GM21786 (cell line): ENCODE results near the gene CBARP.

Experiments used
- ATAC-seq: cut with Tn5 transposase; IDR thresholded peaks from one replicate; pipeline ENCODE4 v1.9.1; 2021; ENCODE audit not compliant: unreplicated experiment

CBARP gene

DNA sequence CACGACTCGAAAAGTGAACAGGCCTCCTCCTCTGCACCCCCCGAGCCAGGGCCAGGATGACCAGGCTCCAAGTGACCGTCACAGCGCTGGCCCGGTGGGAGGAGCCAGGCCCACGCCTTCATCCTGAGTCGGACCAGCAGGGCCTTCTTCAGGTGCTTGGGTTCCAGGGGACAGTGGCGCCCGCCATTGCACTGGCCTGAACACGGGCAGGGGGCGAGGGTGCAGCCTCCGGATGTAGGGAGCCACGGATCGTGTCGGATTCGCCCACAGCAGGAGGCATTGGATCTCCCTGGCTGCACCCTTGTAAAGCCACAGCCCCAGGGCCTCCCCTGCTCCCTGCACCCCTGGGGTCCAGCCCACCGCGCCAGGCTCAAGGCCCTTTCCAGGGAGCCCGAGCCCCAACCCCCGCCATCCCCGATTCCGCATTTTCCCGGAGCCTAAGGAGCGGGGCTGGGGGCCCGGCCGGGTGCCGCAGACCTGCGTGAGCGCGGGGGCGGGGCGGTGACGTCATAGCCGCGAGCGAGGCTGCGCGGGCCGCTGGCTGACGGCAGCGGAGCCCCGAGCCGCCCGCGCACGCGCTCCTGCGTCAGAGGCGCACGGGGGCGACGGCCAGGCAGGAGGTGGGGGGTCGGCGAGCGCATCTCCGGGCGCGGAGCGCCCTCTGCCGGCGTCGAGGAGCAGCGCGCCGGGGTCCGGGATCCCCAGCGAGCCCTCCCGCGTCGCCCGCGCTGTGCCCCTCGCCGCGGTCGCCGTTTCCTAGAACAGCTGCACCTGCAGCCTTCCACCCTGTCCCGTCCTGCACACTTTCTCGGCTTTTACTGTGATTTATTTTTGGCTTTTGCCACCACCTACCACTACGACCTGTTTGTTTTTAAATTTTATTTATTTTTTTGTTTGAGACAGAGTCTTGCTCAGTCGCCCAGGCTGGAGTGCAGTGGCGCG, 2.3 kb upstream of the CBARP start:
- ATAC-seq: no peak

DNA sequence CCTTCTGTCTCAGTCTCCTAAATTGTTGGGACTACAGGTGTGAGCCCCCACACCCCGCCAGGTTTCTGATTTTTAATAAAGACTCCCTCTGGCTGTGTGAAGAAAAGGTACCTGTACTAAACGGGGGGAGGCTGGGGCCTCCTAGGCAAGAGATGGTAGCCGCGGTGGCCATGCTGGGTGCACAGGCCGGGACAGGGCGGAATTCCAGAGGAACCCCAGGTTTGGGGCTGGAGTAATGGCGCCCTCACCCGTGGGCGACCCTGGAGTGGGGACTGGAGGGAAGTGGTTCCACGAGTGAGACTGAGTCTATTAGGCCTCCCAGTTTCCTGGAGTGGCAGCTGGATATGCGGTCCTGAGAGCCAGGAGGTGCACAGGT, 1.6 kb upstream of the CBARP start:
- ATAC-seq: no peak

DNA sequence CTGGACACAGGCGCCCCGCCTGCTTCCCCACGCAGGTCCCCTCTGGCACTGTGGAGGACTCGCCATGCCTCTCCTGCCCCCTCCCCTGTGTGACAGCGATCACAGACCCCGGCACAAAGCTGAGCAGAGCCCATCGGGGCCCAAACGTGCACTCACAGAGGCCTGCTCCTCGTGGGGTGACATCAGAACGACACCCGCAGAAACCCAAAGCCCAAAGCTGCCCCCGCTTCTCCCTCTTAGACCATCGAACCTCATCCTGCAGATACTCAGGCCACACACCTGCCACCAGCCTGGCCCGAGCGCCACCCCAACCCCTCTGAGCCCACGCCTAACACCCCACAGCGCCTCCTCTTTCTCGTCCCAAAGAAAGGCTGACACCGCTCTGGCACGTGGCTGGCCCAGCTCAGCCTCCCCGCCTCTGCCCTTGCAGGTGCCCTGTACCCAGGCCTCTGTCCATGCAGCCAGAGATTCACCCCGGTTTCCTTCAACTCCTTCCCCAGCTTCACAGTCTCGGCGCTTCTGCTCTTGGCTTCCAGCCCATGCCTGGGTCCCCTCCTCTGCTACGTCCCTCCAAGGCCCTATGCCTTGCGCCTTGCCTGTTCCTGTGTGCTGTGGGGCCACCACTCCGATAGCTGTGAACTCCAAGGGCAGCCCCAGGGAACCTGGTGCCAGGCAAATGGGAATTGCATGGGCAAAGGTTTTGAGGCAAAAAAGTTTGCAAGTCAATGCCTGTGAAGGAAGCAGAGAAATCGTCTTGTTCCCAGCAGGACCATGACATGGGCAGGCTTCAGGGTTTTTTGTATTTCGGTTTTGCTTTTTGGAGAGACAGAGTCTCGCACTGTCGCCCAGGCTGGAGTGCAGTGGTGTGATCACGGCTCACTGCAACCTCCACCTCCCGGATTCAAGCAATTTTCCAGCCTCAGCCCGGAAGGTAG, 831 bp upstream of the CBARP start:
- no peak for ATAC-seq

DNA sequence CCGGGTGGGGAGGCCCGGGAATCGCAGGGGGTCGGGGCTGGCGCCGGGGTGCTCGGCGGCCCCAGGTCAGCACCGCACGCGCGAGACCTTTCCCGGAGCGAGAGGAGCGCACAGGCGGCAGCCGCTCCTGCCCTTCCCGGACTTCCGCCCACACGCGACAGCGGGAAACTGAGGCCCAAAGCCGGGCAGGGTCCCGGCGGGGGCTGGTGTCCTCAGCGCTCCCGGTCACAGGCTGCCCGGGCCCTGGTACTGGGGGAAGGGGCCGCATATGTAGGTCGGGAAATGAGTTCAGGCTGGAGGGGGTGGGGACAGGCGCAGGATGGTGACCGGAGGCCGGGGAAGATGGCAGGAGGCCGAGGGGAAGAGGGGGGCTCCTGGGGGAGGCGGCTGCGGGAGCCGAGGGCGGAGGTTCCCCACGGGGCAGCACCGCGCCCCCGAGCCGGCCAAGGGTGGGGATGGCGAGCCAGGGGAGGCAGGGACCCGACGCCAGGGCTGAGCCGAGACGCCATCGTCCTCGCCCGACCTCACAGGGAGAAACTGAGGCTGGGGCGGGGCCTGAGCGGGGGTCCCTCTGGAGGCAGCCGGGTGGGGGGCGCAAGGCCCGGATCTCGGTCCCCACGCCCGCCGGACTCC, 662 bp downstream of the CBARP start:
- no peak for ATAC-seq

DNA sequence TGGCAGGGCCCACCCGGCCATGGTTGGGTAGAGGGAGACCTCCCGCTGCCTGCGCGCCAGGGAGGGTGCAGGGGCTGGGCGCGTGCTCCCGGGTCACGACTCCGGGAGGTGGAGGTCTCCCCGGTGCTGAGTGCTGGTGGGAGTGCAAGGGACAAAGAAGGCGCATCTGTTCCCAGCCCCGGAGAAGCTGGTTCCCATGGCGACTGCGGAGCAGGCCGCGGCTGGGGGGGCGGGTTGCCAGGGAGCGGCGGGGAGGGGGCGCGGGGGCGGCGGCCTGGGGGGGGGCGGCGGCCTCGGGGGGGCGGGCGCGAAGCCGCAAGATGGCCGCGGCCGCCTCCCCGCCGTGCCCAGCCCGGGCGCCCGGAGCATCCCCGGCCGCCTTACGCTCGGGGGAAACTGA, 1.2 kb downstream of the CBARP start:
- no peak for ATAC-seq

DNA sequence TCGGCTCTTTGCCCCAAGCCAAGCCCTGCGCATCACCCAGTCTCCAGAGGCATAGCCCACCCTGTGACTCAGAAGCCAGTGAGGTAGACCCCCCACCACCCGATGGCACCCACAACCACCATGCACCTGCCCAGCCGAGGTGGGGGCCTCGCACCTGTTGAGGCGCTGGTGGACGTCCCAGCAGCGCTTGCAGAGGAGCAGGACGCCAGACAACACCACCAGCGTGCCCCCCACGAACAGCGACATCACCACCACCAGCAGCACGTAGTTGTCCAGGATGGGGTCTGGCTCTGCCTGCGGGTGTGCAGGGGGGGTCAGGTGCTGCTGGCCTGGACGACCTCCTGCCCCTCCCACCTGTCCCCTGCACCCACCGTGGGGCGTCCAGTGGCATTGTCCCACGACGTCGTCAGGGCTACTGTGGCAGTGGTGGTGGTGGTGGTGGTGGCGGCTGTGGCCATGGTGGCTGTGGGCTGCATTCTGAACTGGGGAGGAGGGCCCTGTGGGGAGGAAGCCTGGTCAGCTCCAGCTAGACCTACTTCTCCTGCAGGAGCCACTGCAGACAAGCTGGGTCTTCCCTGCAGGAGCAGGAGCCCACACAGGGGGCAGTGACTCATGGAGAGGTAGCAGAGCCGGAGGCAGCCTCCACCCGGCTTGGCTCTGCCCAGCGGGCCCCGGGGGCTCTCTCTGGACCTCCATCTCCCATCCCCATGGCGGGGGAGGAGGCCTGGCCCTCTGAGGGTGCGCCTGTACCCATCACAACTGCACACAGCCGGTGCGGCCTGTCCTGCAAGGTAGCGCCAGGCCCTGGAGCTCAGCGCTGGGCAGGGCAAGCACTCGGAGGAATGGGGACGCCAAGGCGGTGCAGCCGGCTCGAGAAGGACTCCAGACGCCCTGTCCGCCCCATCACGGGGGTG, 1.9 kb downstream of the CBARP start:
- ATAC-seq: no peak

DNA sequence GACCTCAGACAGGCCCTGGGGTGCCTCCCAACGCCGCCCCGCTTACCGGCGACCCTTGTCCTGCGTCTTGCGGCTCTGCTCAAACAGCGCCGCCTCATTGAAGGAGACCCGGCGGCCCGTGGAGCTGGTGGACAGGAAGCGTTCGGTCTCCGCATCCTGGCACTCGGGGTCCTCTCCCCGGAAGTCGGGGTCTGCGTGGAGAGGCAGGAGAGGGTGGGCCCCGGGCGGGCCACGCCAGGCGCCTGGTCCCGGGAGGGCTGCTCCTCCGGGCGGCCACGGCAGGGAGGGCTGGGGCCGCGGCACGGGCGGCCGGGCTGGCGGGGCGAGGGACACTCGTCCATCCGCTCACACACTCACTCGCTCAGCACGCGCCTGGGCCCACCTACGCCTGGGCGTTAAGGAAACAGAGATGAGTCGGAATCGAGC, 2.8 kb downstream of the CBARP start:
- no peak for ATAC-seq

DNA sequence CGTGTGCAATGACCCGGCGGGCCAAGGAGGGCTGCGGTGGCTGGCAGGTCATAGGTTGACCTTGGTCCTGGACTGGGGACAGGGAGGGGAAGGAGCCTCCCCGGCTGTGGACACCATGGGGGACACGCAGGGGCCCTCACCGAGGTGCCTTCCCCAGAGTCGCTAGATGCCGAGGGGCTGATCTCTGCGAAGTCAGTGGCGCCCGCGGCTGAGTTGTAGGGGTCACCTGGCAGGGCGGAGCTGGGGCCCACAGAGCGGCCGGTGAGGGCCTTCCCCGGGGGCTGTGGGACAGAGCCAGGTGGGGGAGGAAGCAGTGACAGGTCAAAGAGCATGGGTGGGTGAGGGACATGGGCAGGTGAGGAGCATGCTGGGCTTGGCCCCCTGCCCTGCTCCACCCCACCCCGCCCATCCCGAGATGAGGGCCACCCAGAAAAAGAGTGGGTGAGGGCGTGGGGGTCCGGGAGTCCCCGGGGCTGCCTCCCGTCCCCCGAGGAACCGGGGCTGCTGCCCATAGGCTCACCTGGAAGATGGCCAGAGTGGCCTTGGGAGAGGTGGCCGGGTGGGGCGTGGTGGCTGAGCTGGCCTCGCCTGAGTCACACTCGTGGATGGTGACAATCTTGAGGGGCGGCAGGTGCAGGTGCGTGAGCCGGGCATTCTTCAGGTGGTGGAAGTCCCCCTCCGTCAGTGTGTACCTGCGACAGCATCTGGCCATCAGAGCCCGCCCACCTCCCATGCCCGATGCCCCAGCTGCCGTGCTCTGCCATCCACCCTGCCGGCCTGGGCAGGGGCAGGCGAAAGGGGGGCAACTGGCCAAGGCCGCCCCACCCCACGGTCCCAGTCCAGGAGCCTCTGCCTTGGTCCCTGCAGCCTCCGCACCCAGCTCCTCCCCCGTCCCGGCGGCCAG, 3.5 kb downstream of the CBARP start:
- no peak for ATAC-seq

DNA sequence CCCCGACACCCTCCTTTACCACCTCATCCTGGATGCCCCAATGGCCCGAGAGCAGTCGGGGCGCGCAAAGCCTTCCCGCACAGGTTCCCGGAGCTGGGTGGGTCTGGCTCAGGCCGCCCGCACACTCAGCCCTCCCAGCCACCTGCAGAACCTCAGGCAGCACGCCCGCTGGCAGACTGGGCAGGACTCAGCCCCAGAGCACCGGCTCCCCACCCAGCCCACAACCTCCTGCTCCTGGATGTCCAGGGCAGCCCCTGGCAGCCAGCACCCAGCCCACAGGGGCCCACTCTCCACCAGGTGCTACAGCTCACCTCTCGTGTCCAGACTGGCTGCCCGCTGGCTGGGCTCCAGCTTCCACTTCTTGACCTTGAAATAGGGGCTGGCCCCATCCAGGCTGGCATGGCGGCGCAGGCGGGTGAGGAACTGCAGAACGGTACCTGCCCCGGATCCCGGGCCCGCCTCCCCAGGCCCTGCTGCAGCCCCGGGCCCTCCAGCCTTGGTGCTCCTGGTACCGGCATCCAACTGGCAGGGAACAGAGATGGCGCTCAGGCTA, 4.6 kb downstream of the CBARP start:
- no peak for ATAC-seq

DNA sequence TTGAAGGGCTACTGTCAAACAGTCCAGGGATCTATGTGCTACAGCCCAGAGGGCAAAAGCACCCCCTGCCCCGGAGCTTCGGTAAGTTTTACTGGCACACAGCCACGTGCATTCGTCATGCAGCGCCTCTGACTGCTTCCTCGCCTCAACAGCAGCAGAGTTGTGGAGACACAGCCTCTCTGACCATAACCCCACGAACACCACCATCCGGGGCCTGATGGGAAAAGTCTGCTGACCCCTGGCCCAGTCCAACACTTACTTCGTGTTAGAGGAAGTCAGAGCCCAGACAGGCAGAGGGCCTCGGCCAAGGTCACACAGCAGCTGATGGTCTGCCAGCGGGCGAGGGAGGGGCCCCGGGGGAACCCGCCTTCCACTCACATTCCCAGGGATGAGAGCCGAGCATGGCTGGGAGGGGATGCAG, 5.1 kb downstream of the CBARP start:
- ATAC-seq: no peak

DNA sequence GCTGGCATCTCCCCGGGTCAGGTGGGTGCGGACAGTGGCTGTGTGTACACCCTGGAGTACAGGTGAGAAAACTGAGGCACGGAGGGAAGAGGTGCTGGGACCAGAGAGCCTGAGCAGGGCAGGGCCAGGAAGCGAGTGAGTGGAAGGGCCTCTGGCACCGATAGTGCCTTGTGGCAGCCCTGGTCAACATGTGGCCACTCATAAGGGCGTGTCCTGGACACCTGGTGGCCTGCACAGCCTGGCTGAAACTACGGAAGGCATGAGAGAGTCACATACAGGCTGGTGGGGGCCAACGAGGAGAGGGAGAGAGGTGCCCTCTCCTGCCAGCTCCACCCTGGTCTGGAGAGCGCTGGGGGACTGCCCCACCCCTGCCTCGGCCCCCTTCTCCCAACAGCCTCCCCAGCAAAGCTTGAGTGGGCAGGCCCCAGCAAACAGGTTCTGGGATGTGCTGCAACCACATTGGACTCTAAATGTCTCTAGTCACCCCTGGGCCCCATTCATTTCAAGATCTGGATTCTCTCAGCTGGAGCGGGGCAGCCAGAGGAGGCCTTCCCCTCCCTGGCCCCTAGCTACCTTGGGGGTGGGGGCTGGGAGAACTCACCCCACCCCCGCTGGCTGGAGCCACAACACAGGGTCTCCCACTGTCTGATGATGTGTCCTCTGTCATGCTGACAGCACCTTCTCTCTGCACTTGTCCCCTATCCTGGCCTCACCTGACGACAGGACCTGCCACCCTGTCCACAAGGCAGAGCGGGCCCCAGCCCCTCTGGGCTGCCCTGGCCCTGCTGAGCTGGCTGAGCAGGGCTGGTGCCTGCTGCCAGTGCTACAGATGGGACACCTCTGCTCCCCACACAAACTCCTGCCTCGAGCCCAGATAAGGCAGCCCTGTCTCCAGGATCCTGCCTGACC, 5.8 kb downstream of the CBARP start:
- no peak for ATAC-seq

DNA sequence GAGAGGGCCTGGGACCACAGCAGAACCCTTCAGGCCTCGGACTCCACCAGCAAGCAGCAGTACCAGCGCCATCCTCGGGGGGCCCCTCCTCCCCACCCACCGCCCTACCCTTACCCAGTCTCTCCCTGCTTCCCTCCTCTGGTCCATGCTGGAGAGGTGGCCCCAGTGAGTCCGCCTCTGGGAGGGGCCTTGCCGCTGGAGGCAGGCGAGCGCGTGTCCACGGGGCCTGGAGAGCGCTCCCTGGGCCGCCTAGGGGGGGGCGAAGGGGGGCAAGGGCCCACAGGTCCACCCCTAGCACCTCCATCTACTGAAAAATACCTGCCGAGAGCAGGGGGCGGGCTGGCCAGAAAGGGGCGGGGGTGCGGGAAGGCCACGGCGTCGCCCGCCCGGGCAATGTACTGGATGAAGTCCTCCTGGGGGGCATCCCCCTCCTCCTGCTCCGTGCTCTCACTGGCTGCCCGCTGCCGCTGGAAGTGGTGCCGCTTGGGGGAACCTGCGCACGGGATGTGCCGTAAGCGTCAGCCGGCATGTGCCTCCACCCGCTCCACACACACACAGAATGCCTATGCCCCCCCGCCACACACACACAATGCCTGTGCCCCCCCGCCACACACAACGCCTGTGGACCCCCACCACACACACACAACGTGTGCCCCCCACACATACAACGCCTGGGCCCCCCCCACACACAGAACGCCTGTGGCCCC, 6.9 kb downstream of the CBARP start:
- no peak for ATAC-seq

DNA sequence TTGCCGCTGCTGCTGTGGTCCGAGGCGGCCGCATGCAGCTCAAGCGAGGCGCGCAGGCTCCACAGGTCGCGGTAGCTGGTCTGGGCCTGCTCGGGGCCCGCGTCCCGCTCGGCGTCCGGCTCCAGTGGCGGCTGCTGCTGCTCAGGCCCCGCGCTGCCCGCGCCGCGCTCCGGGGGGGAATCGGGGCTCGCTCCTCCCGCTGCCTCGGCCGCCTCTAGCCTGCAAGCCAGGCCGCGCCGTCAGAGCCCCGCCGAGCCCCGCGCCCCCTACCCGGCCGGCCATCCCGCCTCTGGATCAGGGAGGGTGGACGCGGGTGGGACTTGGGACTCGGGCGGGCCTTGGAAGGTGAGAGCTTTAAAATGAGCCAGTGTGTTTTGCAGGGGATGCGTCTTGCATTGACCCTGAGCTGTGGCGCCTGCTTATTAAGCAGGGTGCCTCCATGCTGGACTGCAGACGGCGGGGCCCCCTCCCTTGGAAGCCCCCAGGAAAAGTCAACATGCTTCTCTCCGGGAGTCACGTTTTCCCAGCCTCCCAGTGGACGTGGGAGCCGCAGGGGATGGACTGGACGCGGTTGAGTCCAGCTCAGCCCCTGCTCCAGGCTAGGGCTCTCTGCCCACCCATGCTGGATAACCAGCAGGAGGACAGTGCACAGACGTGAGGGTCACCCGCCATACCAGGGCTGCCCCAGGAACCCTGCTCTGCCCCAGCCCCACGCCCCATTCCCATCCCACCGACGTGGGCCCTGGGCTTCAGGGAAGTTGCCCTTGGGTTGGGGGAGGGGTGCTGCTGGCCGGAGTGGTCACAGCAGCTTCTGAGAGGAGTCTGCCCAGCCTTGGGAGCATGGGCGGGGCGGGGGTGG, 7.7 kb downstream of the CBARP start:
- no peak for ATAC-seq

DNA sequence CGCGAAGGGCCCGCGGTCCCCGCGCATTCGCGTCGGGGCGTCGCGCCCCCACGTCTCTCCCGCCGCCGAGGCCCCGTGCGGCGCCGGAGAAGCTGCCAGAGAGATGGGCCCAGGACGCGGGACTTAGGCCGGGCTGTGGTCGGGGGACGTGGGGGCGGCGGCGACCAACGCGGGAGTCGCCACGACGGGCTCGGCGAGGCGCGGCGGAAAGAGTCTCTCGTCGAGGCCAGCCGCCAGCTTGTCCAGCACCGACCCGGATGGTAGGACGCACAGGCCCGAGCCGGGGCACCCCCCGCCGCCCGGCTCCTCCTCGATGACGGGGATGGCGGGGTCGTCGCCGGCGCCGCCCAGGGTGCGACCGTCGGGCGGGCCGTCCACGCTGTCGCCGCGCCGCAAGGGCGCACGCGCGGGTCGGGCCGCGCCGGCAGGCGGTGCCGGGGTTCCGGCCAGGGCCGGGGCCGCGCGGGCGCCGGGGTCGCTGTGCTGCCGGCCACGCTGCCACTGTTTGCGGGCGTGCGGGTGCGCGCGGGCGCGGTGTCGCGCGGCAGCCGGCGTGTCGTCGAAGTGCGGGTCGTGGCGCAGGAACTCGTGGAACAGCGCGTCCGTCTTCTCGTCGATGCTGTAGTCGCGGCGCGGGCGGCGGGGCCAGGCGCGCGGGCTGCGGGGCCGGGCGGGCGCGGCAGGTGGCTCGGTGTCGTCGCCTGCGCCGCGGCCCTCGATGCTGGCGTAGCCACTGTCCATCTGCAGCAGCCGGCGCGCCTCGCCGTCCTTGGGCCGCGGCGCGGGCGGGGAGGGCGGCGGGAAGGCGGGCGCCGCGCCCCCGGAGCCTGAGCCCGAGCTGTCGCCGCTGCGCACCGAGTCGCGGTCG, 8.5 kb downstream of the CBARP start:
- ATAC-seq: no peak

DNA sequence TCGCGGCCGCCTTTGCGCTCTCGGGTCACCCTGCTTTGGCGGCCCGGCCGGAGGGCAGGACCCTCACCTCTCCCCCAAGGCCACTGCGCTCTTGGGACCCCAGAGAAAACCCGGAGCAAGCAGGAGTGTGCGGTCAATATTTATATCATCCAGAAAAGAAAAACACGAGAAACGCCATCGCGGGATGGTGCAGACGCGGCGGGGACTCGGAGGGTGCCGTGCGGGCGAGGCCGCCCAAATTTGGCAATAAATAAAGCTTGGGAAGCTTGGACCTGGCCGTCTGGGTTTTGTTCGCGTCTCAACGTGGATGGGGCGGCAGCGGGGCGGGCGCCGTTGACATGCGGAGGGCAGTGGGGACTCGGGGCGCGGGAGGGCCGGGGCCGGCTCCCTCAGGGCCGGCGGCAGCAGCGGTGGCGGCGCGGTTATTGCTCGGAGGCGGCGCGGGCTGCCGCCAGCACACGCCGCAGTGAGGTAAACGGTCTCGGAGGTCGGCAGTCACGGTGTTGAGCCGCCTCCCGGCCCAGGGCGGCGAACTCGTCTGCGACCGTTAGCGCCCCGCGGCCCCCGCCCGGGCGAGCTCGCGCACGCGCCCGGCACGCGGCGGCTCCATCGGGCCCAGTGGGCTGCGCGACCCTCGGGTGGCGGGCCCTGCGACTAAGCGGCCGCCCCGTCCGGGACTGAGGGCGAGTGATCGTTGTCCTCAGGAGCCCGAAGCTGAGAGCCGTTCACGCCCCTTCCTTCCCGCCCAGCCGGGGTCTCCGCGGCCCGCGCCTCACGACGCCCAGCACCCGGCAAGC, 9.4 kb downstream of the CBARP start:
- ATAC-seq: no peak
